HG02870 (cell line): ENCODE results near the gene SND1.

Source experiments
- ATAC-seq: cut with Tn5 transposase; IDR thresholded peaks from one replicate; pipeline ENCODE4 v1.9.1; 2021; ENCODE audit warnings: mild to moderate bottlenecking, moderate library complexity; ENCODE audit not compliant: unreplicated experiment

The SND1 gene

GRCh38 chr7:128030654-128031611, 378.9 kb downstream of the SND1 start, which contains the start of gene LRRC4:
LRRC4 (minus strand) TSS chr7:128031437; CDS start chr7:128030640, 797 bp downstream.
- ATAC-seq, result peak; percentile 32

DNA sequence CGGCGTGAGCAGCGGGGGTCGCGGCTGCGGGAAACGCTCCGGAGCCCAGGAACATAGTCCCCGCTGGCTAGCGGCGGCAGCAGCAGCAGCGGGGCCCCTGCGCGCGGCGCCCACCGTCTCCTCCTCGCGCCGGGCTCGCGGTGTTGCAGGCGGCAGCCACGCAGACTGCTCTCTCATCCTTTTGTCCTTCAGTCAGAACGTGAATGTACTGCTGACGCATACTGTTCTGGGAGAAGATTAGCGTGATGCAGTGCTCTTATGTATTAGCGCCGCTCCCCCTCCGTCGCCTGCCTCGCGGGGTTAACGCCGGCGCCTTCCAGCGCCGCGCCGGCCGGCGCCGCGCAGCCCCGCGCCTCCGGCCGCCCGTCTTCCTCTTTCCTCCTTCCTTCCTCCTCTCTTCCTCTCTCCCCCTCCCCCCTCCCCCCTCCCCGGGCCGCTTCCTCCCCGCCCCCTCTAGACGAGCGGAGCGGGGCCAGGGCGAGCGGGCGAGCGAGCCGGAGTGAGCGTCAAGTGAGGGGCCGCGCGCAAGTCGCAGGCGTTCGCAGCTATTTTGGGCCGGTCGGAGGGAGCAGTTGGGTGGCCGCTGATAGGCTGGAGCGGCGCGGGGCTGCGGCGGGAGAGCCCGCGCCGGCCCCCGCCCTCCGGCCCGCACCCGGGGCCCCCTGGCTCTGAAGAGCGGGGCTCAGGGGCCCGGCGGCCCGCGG, 380.1 kb downstream of the SND1 start:
- ATAC-seq, result peak; percentile 56

DNA sequence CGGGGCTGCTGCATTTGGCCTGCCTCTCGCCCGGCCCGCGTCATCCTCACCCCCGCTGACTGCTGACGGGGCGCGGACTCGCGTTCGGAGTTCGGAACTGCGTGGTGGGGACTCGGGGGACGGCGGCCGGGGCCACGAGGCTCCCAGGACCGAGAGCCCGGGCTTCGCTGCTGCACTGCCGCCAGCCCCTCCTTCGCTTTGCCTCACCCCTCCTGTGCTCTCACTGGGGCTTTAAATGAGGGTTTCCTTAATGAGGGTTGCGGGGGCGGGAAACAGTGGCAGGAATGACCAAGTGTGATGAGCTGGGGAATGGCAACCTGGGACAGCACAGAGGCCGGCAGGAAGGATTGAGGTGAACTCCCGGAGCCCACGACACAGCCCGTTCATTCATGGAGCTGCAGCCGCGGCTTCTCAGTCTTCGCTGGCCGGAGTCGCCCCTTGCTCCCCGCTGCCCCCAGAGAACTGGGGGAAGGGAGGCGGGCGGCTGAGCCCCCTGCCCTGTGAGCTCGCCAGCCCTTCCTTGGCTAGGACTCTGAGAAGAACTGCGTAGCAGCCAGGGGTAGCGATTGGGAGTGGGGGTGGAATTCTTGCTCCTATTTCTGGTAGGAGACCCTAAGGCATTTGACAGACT, 380.7 kb downstream of the SND1 start:
- ATAC-seq, result no peak

DNA sequence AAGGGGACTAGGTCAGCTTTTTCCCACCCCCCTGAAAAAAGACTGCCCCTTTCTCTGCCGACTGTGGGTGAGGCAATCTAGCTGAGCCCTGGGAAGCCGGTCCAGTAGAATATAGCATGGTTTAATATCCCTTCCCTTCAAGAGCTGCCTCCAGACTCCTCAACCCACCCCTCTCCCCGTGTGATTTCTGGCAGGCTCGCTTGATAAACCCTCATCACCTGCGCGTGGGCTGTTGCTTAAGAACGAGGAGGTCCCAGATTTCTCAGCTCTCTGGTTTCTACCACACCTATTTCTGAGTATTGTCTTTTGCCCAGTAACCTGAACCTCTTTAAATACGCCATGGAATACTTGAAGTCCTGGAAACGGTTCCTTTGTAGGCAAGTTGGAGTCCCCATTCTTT, 381.3 kb downstream of the SND1 start:
- ATAC-seq, result no peak

- ATAC-seq, result no peak
These were observed 382.8 kb downstream of the SND1 start for GRCh38 chr7:128034825-128035224.

- no peak for ATAC-seq
These were observed 383.7 kb downstream of the SND1 start for GRCh38 chr7:128035712-128036111.

DNA sequence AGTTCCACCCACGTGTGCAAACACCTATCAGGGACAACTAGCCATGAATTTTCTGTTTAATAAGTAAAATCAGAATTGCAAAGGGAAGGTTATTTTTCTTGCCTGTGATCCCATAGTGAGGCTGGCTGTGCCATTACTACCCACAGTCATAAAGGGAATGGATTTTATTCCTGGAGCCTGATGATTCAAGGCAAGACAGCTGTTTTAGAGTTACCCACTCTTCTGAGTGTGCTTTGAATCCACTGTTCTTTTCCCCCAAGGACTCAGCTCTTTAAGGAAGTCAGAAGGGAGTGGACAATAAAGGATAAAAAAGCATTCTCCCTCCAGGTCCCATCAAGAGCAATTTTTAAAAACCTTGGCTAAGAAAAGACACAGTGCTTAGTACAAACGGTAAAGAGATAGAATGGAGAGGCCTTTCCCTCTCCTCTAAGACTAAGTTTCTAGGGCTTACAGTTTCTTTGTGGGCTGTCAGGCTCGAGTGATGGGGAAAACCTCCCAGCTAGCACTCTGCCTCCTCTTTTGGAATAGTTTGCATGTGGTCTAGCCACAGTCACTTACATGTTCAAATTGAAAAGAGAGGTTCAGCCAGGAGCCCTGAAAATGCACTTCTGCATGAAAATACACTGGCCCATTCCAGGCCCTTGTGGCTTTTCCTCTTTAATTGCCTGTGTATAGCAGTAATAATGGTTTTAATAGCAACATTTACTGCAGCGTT, 384.4 kb downstream of the SND1 start:
- peak; percentile 64 for ATAC-seq

DNA sequence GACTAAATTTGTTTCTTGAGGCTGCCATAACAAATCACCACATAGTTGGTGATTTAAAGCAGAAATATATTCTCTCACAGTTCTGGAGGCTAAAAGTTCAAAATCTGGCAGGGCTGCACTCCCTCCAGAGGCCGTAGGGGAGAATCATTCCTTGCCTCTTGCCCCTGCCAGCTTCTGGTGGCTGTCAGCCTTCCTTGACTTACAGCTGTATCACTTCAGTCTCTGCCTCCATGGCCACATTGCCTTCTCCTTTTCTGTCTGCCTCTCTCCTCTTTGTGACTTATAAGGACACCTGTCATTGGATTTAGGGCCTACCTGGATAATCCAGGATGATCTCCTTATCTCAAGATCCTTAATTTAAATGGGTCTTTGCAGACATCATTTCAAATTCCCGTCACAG, 385.1 kb downstream of the SND1 start:
- ATAC-seq, result peak; percentile 2

DNA sequence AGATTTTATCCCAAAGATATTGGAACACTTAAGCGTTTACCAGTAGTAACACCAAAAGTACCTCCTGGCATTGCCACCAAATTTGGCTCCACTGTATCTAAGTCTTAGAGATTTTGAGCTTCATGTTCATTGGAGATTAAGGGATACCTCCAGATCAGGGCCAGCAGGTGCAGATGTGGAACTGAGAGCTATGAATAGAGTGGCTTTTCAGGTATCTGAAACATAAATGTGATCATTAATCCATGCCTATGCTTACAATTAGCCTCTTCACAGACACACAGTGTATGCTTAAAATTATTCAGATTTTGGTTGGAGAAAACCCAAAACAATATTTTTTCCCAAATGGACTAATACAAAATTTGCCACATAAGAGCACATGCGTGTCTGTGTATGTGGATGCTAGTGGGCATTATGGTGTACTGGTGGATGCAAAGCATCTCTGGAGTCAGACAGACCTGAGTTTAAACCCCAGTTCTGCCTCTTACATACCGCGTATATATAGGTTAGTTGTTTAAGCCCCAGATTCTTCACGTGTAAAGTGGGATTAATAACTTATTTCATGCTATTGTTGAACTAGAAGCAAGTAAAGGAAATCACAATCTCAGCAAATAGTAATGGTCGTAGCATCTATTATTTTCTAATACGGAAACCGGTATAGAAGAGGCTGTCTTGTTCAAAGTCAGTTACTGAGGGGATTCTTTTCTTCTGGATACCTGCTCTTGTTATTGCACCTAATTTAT, 386.1 kb downstream of the SND1 start:
- ATAC-seq, result no peak

GRCh38 chr7:128039544-128039953, 387.6 kb downstream of the SND1 start:
- ATAC-seq, result no peak

- no peak for ATAC-seq
These were observed 388.2 kb downstream of the SND1 start for GRCh38 chr7:128040205-128040604.

DNA sequence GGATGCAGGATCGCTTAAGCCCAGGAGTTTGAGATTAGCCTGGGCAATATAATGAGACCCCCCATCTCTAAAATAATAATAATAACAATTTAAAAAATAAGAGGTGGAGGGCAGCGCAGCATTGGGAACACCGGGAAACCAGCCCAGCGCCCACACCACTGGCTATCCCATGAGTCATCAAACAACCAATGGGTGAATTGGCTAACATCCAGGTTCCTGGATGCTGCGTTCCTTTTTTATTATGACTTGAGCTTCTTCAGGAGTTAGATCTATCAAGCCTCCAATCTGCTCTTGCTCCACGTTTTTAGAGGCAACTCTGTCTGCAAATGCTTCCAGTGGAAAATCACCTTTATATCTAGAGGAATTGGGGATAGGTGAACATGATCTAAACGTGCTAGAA, 389.2 kb downstream of the SND1 start:
- no peak for ATAC-seq

DNA sequence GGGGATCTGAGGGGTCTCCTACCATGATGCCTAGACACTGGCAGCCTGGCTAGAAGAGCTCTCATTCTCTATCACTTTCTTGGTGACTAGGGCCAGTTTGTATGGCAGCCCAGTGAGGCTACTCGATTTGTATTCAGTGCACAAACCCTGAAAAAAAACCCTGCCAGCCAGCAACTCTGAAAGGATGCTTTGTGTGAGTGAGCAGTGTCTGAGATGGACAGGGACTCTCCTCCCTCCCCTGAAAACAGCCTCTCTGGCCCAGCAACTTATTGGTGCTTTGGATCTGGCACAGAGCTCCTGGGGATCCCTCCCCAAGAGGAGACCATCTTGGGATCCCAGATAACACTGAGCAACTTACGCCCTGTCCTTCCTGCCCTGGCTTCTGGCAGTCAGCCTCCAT, 390.0 kb downstream of the SND1 start:
- no peak for ATAC-seq

DNA sequence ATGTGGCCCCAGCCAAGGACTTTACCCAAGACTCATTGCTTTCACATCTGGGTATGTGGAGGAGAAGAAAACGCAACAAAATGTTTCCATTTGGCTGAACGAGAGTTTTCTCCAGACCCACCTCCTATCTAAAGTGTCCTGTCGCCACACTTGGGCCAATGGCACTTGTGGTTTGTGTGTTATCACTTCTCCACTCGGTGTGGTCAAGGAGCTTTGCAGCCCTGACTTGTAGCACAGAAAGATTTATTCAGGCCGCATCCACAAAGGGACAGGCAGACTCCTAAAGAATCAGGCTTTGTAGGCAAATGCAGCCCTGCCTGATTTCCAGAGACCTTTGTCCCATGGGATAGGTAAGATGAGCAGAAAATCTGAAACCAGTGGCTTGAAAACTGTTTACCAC, 392.1 kb downstream of the SND1 start:
- no peak for ATAC-seq

GRCh38 chr7:128045158-128045557, 393.2 kb downstream of the SND1 start:
- ATAC-seq, result no peak

DNA sequence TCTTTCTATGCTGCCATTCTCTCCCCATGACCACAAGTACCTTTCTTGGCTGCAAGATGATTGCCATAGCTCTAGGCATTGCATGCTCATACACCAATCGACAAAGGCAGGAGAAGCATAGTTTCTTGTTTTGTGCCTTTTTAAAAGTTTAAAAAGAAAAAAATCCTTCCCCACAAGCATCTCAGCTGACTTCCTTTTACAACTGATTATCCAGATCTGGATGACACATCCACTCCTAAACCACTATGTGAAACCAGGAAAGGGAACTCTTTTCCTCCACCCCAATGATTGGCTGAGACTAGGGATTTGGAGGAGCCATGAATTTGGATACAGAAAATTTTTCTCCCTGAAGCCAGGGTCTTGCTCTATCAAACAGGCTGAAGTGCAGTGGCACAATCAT, 393.8 kb downstream of the SND1 start:
- no peak for ATAC-seq

- no peak for ATAC-seq
These were observed 400.4 kb downstream of the SND1 start for GRCh38 chr7:128052404-128052803.

GRCh38 chr7:128053023-128053422, 401.0 kb downstream of the SND1 start:
- ATAC-seq, result no peak

GRCh38 chr7:128053991-128054390, 402.0 kb downstream of the SND1 start:
- no peak for ATAC-seq

DNA sequence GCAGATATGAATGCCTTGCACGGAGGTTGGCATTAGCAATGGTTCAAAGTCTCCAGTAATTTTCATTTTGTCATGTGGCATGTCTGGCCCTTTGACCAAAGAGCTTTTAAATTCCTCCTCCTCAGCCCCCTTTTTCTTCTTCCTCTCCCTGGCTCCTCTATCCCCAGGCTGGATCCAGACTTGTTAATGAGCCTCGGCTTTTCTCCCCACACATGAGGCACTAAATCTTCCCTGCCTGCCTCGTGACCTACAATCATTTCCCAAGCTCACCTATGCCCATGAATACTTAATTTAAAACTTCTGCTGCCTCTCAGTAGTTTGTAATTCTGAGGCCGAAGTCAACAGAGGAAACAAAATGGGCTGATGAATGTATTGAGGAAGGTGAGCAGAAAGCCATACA, 402.5 kb downstream of the SND1 start:
- ATAC-seq, result no peak
